MCF 10A (cell line): Measurements from ENCODE around the gene EPHA1. TPM values are rescaled to one million over a fixed set of nuclear protein-coding genes. Genes with fewer than 3 reads are reported as not detected.
A peak's percentile ranks its signal among the peaks of the same experiment; 100 is the strongest.

Experiments
- BruUV-seq: library from RNA; stranded (reverse); fragments of 400-500 nt; replicated peaks from 2 replicates; lab custom pipeline; 2021; lab: Mats Ljungman, UMichigan
- CTCF ChIA-PET: fragments of 300-600 bp; sonication (Branson Sonifier 250); formaldehyde crosslinking; extraction: SDS; loops from one replicate; lab custom pipeline; 2021; ENCODE audit warnings: antibody characterized with exemption, inconsistent platforms; lab: Yijun Ruan, JAX
- POLR2A ChIA-PET: fragments of 300-600, 350-650 bp; sonication (Branson Sonifier 250); formaldehyde crosslinking; extraction: SDS; loops from one replicate; lab custom pipeline; 2020; ENCODE audit warnings: antibody characterized with exemption, inconsistent platforms; lab: Yijun Ruan, JAX
- DNase-seq: peaks from one replicate; pipeline ENCODE4 v3.0.0-alpha.2; 2018; ENCODE audit not compliant: unreplicated experiment
- H3K27ac Mint-ChIP-seq: one replicate; pipeline ENCODE4 v1.8.0; 2022; ENCODE audit warnings: mild to moderate bottlenecking, low read depth, mixed read lengths; ENCODE audit not compliant: unreplicated experiment
- H3K27me3 Mint-ChIP-seq: one replicate; pipeline ENCODE4 v1.8.0; 2022; ENCODE audit warnings: mixed read lengths; ENCODE audit not compliant: insufficient read depth, unreplicated experiment
- H3K36me3 Mint-ChIP-seq: one replicate; pipeline ENCODE4 v1.8.0; 2022; ENCODE audit warnings: mild to moderate bottlenecking, moderate library complexity, mixed read lengths; ENCODE audit not compliant: insufficient read depth, unreplicated experiment
- H3K4me1 Mint-ChIP-seq: one replicate; pipeline ENCODE4 v1.8.0; 2022; ENCODE audit warnings: mixed read lengths; ENCODE audit not compliant: insufficient read depth, unreplicated experiment
- H3K4me3 Mint-ChIP-seq: one replicate; pipeline ENCODE4 v1.8.0; 2022; ENCODE audit warnings: mild to moderate bottlenecking, moderate library complexity, mixed read lengths; ENCODE audit not compliant: unreplicated experiment
- H3K9me3 Mint-ChIP-seq: one replicate; pipeline ENCODE4 v1.8.0; 2022; ENCODE audit warnings: mixed read lengths; ENCODE audit not compliant: unreplicated experiment
- intact Hi-C: fragments of 100-400 bp; cut with micrococcal nuclease; formaldehyde crosslinking; loops from 2 replicates; pipeline ENCODE4 v1.14.1; 2022
- total RNA-seq: library from RNA; stranded (reverse); gene quantifications from 2 replicates; pipeline ENCODE4 v1.2.3, GENCODE V29; 2022
- TF ChIP-seq, protein P1 (sequence below): fragments of 200-600 bp; IDR thresholded peaks from one replicate; pipeline ENCODE4 v1.8.0; 2022; ENCODE audit warnings: antibody characterized with exemption, mild to moderate bottlenecking; ENCODE audit not compliant: unreplicated experiment

Gene EPHA1
- total RNA-seq, 1 experiment from 2014 or later = 0.89 TPM

DNA sequence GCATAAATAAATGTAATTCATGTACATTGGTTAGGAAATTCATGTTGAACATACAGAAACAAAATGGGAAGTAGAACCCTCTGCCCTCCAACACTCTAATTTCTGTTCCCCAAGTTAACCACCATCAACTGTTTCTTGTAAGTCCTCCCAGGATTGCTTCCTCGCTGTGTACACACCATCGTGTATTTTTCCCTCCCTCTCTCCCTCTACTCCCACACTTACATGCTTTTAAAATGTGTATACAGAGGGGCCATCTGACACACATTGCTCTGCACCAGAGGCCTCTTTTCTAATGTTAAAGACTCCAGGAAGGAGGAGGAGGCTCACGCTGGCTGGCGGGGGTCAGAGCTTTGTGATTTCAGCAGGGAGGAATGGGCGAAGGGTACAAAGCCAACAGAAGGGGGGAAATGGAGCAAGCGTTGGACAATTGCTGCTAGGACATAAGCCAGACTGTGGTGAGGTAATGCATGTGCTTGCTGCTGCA is 1.9 kb upstream of the EPHA1 start:
- H3K27ac Mint-ChIP-seq = no peak overlapping the region
- no TSS peak for BruUV-seq
- H3K4me1 Mint-ChIP-seq = peaks cover 22% of the 10 kb centered on the region
- ChIA-PET POLR2A (no interaction called here), CTCF (interaction anchor here (0.6 to 11.0 kb wide), 4 partner anchors 160 to 171 kb away, joined by 3 to 84 read pairs (median 3); no protein-coding TSS in a partner anchor)
- H3K4me3 Mint-ChIP-seq = no peak overlapping the region
- intact Hi-C loops = loop anchor here (10.0 kb wide), 1 partner anchor 406 kb away; no protein-coding TSS in a partner anchor
- no peaks in the 10 kb centered on the region for H3K9me3 Mint-ChIP-seq
- no peaks in the 10 kb centered on the region for H3K27me3 Mint-ChIP-seq
- TF ChIP-seq, protein P1, sequence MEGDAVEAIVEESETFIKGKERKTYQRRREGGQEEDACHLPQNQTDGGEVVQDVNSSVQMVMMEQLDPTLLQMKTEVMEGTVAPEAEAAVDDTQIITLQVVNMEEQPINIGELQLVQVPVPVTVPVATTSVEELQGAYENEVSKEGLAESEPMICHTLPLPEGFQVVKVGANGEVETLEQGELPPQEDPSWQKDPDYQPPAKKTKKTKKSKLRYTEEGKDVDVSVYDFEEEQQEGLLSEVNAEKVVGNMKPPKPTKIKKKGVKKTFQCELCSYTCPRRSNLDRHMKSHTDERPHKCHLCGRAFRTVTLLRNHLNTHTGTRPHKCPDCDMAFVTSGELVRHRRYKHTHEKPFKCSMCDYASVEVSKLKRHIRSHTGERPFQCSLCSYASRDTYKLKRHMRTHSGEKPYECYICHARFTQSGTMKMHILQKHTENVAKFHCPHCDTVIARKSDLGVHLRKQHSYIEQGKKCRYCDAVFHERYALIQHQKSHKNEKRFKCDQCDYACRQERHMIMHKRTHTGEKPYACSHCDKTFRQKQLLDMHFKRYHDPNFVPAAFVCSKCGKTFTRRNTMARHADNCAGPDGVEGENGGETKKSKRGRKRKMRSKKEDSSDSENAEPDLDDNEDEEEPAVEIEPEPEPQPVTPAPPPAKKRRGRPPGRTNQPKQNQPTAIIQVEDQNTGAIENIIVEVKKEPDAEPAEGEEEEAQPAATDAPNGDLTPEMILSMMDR = no peak
- H3K36me3 Mint-ChIP-seq = no peaks in the 10 kb centered on the region
- DNase-seq = no peak

DNA sequence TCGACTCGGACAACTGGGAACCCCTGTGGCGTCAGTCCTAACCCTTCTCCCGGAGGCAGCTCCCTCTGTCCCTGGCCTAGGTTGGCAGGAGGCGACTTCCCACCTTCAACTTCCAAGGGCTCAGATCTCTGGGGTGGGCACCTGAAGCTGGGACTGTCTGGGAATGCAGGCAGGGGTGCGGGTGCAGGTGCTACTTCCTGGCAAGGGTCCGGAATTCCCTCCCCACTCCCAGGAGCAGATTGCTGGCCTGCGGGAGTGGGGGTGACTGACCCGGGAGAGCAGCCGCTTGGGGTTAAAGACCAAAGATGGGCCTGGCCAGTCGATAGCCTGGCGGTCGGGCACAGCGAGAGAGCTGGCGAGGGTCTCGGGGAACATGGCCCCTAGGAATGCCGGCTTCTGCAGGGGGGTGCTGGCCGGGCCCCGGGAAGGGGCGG is 387 bp downstream of the EPHA1 start:
- Mint-ChIP-seq H3K4me1 (peaks cover 13% of the 10 kb centered on the region), H3K9me3 (no peaks in the 10 kb centered on the region)
- POLR2A ChIA-PET = interaction anchor here (0.5 to 1.1 kb wide), 4 partner anchors 13 to 136 kb away, joined by 3 to 4 read pairs (median 3); partner anchors contain the start of gene CASP2

DNA sequence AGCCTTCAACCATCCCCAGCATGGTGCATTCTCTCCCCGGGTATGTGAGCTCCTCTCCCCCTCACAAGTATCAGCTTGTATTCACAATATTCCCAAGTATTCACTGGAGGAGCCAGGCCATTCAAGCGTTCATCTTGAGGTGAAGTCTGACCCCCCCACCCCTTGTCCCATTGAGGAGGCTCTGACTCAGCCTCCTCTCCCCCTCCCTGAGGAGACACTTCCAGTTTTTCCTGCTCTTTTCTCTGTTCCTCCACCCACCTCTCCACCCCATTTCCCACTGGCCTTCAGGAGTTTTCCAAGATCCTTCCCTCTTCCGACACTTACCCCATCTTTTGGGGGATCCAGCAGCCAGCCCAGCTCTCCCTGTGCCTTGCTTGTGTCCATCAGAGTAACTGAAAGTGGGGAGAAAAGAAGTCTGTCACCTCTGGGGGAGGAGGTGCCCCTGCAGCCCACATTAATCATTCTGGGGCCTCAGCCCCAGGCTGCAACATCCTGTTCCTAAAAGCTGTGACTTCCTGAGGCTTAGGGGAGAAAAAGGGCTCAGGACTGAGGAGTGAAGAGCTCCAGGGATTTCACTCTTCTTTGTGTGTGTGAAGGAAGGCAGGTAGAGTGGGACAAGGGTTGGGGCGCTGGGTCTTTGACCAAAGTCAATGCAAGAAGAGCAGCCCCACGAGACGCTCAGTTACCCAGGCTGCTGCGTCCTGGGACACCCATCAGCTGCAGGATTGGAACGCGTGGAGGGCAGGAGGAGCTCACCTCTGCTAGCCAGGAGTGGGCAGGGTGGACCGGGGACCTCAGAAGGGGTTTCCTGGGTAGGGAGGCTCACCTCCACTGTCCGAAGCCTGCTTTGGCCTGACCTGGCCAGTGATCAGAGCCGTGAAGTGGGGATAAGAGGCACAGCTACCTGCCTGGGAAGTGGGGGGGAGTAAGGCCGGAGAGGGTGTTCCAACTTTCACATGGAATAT is 1.1 kb downstream of the EPHA1 start:
- no TSS peak for BruUV-seq
- CTCF ChIA-PET = interaction anchor here (0.5 to 11.0 kb wide), 13 partner anchors 9 to 494 kb away, joined by 3 to 84 read pairs (median 4); partner anchors contain the start of gene CASP2

More for the DNA sequence above, 387 bp downstream of the EPHA1 start:
- CTCF ChIA-PET = interaction anchor here (0.6 to 11.0 kb wide), 12 partner anchors 9 to 493 kb away, joined by 3 to 84 read pairs (median 6); no protein-coding TSS in a partner anchor
- no peak overlapping the region for H3K27ac Mint-ChIP-seq
- intact Hi-C loops = loop anchor here (2.0 kb wide), 1 partner anchor 87 kb away; no protein-coding TSS in a partner anchor
- no TSS peak for BruUV-seq
- H3K36me3 Mint-ChIP-seq = no peaks in the 10 kb centered on the region
- H3K4me3 Mint-ChIP-seq = peak overlapping the region; percentile 46
- TF ChIP-seq, protein P1 = no peak
- no peaks in the 10 kb centered on the region for H3K27me3 Mint-ChIP-seq
- DNase-seq = no peak

More for the DNA sequence above, 1.1 kb downstream of the EPHA1 start:
- peaks cover 13% of the 10 kb centered on the region for H3K4me1 Mint-ChIP-seq
- H3K27ac Mint-ChIP-seq = no peak overlapping the region
- POLR2A ChIA-PET = interaction anchor here (0.8 to 1.1 kb wide), 3 partner anchors 12 to 26 kb away, joined by 3 to 5 read pairs (median 4); partner anchors contain the start of gene ZYX
- no peaks in the 10 kb centered on the region for H3K36me3 Mint-ChIP-seq
- intact Hi-C loops = loop anchor here (2.0 kb wide), 1 partner anchor 87 kb away; no protein-coding TSS in a partner anchor
- peak overlapping the region; percentile 52 for H3K4me3 Mint-ChIP-seq
- TF ChIP-seq, protein P1 = no peak
- H3K9me3 Mint-ChIP-seq = no peaks in the 10 kb centered on the region
- no peak for DNase-seq
- no peaks in the 10 kb centered on the region for H3K27me3 Mint-ChIP-seq
